GM19193 (cell line): Measurements from ENCODE around the gene ARFGAP2.

Source experiments
- POLR2A ChIP-seq: IDR thresholded peaks from 4 replicates; pipeline ENCODE4 v1.6.1; 2011; ENCODE audit not compliant: insufficient read depth, insufficient read length; ENCODE audit errors: extremely low read depth

ARFGAP2 gene

DNA sequence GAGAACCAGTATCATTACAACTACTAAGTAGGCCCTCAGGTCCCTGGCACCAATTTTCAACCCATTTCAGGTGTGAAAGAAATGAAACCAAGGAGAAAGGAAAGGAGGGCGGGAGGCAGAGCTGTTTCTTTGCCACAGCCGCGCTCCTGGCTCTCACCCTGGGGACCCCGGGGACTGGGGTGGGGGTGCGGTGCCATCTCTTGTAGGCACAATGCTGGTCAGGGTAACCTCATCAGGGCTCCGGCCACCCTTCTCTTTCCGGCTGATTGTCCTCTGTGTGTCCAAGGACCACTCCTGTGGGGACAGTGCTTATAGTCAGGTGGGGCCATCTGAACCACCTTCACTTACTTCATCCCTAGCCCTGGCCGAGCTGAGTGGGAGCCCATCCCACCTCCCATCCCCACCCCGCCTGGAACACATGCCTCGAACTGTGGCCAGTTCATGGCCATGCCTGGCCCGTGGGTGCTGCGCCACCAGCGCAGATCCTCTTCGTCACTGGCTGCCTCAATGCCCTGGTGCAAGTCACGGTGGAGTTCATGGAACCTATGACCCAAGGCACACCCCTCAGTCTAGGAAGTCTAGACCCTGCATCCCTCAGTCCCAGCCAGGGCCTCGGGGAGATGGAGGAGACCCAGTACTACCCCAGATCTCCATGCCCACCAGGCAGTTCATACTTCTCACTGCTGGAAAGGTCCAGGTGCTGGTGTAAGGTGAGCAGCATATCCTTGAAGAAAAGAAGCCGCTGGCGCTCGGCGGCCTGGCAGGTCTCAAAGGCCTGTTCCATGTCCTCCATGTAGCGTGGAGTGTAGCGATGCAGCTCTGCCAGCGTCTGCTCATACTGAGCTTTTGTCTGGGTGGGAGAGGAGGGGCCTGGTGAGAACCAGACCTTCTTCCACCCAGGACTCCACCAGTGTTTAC, 2.3 kb upstream of the ARFGAP2 start:
- TF ChIP-seq POLR2A, result no peak

DNA sequence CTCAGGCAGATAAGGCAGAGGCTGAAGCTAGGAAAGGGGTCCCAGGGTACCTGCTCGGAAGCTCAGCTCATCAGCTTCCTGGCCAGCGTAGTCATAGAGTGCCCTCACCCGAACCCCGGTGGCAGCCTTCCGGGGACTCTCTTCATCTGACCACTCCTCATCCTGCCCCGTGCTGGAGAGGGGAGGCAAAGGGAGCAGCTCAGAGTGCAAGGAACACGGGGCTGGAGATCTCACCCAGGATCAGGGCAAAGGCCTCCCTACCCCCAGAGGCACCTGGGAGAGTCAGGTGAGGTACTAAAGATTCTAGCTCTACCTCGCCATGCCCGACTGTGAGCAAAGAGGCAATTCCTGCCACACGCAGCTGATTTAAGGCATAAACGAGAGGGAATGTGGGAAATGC, 1.6 kb upstream of the ARFGAP2 start:
- no peak for TF ChIP-seq POLR2A

DNA sequence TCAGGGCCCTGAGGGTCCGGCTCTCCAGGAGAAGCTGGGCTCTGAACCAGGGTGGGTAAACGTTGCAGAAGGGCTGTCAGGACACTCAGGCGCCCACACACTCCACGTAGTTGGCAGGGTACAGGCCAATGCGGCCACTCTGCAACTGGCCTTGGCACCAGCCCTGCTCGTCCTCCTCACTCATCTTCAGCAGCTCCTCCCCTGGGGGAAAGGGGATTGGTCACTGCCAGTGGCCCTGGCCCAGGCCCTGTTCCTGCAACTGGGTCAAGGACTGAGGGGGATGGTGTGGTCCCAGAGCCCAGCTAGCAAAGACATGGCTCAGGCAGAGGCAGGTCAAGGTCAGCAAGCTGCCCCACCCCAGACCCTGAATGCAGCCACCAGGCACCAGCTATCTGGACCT, 1.2 kb upstream of the ARFGAP2 start:
- no peak for TF ChIP-seq POLR2A

DNA sequence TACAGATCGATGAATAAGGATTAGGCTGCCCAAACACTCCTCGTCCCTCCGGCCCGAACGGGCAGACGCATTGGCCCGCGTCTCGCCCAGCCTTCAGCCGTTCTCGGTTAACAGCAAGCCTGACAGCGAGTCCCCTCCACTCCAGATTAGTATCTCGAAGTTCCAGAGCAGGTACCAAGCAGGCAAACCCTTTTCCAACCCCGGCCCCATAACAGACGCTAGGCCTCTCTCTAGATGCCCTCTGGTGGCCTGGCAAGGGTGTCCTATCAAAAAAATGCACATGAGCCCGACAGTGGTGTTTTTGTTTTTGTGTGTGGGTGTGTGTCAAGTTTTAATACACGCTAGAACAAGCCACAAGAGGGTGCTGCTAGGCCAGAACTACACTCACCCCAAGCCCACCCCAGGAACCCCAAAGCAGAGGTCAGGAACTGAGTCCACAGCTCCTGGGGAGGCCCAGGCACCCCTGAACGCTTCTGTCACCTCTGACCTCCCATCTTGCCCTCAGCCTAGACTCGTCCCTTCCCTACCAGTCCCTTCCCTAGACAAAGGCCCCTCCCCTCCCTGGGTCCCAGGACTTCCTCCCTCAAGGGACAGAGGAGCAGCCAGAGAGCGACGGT, 658 bp upstream of the ARFGAP2 start:
- TF ChIP-seq POLR2A, result no peak

DNA sequence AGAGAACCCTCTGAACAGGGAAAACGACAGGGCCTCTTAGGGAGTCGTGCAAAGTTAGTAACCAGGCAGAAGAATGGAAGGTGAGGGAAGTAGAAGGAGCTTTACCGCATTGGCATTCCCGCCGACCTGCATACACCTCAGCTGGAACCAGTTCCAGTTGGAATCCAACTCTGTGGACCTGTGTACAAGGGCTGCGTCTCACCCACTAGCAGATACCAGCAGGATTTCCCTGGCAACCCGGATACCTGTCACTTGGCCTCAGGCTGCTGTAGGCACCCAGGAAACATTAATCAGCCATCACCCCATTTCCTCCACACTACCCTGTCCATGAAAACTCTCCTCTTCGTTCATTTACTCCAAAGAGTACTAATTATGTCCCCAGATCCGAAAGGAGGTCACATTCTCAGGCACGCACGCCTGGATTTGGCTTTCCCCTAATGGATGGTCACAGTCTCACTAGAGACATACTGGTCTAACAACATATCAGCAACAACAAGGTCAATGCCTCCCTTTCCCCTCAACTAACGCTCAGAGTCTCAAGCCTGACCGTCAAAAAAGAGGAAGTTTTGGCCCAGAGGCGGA, 842 bp downstream of the ARFGAP2 start:
- TF ChIP-seq POLR2A, result no peak

DNA sequence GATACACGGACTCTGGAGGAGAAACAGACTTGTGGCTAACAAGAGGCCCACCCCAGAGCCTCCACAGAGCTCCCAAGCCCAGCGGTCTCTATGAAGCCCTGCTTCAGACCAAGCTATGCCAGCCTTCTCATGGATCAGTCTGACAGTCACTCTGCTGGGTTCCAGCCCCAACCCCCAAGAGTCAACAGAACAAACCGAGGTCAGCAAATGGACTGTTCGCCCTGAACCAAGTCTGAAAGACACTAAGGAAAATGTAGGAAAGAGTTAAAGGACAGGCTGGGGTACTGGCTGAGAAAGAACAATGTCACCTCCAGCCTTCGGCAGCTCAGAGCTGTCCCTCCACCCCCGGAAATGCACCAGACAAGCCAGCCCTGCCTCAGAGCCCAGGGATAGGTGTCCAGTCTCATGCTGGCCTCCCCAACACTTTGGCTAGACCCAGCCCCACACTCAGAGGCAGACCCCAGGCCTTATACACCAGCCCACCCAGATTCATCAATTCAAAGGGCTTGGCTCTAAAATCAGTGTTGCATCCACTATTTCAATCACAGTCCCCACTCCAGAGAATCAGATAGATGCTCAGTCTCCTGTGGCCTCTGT, 3.8 kb downstream of the ARFGAP2 start:
- no peak for TF ChIP-seq POLR2A

DNA sequence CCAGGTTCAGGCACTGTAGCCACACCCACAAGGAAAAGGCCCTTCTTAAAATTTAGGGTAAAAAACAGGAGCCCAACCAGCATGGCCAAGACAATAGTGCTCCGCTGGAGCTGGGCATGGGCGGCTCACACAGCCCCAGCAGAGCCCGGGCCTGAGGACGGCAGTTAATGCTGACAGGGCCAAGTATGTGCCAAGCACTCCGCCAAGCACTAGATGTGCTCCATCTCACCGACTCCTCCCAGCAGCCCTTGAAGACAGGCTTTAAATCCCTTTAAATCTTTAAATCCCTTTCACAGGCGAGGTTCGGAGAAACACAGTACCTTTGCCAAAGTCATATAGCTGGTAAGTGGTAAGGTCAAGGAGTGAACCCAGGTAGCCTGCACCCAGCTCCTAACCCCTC, 4.8 kb downstream of the ARFGAP2 start:
- no peak for TF ChIP-seq POLR2A

DNA sequence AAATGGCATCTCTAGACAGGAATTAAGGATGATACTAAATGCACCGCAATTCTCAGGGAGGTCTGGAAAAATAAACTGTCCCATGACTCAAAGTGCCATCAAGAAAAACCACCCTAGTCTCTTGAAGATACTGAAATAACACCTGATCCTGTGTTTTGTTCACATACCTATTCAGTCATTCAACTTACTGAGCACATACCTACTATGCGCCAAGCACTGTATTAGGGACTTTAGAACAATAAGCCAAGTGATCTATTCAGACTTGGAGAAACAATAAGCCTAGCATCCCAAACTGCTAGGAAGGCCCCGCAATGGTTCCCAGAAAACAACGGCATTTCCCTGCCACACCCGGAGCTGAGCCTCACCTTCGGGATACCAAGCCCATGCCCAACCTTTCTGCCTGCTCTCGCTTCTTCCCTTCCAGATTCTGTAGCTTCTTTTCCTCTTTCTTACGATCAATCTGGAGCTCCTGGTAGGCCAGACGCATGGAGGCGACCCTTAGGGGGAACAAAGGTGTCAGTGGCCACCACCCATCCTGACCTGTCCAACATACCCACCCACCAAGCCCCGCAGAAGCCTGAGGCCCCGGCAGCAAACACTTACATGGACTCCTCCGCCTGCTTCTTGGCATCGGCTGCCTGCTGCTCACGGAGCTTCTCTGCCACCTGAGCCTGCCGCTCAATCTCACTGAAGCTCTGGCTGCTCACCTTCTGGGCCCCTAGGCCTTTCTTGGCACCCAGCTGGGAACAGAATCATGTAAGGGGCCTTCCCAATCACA, 5.4 kb downstream of the ARFGAP2 start:
- TF ChIP-seq POLR2A, result no peak

DNA sequence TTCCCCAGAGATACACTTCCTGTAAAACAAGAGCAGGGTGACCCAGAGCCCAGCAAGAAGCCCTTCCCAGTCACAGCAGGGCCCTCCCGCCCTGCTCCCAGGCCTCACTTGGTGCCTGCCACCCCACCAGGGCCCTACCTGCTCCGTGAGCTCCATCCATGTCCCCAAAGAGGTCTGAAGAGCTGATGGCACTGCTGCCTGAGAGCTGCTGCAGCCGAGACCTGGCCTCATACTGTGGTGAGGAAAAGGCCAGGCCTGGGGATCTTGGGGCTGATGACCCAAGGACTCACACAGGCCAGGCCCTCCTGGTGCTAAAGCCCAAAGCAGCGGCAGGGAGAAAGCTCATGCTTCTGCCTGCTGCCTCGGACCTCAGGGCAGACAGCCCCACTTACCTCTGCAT, 10.3 kb downstream of the ARFGAP2 start:
- no peak for TF ChIP-seq POLR2A

DNA sequence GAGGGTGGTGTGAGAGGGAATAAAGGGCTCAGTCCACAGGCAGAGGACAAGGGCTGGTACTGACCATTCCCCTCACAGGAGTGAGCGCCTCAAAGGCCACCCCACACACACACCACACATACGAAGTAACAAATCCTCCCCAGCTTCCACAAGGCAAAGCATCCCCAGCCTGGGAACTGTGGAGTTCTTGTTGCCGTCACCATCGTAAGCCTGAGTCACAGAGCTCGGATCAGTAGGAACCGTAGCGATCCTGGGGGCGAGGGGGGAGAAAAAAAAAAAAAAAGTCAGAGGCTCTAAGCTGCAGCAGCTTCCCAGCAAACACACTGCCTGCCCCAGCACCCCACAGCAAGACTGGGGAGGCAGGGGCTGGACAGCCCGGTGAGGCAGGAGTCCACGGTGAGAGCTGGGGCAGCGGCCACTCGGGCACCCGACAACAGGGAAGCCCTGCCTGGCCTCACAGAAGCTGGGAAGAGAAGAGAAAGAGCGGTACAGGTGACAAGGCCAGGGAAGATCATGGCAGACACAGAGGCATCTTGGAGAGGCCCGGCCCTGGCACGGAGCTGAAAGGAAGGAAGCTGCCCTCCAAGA, 11.3 kb downstream of the ARFGAP2 start:
- no peak for TF ChIP-seq POLR2A

DNA sequence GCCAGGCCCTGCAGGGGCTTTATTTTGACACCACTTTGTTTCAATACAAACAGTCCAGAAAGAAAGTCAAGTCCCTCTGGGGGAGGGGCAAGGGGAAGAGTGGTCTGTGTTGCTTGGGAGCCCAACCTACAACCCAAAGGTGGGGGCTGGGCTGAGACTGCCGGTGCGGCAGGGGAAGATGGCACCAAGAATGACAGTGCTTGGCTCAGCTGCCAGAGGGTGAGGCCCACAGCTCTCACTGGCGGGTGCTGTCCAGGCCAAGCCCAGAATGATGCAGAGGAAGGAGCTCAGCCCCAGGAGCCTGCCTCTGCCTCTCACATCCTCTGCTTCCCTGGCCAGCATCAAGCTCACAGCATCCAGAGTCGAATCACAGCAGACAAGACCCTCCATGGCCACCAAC, 12.4 kb downstream of the ARFGAP2 start:
- TF ChIP-seq POLR2A, result no peak

DNA sequence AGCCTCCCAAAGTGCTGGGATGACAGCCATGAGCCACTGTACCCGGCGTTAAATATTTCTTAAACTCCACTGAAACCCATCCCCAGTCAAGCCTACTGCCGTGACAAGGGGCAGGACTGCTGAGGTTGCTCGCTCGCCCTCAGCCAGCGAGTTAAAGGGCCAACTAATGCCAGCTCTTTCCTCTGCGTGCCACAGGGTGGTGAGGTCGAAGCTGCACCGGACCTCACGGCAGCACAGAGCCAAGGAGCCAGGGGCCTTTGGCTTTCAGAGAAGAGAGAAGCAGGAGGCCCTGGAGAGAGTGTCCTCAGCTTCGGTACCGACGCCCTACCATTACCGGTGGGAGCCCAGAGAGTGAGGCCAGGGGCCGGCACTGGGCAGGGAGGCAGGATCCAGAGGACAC, 12.8 kb downstream of the ARFGAP2 start:
- TF ChIP-seq POLR2A, result peak; percentile 17

DNA sequence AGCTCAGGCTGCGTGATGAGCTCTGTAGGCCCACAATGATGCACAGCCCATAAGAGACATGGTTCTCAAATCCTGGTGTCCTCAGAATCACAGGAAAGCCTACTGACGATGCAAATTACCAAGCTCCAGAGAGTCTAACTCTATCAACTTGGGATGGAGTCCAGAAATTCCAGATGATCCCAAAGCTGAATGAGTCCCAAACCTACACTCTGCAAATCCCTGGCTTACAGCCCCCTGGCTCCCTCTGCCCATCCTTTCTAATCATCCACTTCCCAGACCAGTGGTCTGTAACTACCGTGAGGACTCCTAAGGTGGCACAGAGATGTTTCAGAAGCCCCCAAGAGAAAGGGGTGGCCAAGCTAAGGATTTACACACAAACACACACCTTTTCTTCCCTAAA, 13.5 kb downstream of the ARFGAP2 start:
- TF ChIP-seq POLR2A, result no peak

DNA sequence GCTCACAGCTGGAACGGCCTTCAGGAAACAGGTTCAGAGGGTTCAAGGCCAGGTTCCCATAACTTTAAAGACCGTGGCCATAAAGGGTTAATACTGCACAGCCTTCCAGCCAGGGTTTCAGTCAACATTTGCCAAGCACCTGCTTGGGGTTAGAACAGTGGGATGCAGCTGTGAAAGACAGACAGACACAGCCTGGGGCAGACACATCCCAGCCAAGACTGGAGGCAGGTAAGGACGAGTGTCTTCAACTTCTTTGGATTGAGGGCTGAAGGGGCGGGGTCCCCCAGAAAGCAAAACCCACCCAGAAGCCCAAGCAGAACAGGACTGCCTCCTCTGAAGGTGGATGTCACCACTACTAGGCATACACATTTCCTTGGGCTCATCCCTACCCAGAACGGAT, 14.3 kb downstream of the ARFGAP2 start:
- TF ChIP-seq POLR2A, result no peak

DNA sequence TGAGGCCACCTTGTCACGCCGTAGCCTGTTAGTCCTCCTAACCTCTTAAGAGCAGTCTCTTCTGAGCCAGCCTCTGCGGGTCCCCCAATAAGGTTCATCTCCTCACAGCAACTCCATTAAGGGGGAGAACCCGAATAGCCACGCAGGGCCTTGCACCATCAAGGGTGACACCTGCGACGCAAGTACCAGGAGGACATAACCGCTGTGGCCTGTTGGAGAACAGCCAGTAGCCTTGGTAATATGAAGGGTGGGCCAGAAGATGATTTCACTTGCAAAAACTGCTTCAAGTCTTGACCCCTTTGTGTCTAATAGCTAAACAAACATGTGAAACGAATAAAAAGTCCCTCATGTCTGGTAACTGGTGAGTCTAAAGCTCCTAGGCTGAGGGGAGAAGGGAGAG, 14.8 kb downstream of the ARFGAP2 start:
- TF ChIP-seq POLR2A, result peak; percentile 25

DNA sequence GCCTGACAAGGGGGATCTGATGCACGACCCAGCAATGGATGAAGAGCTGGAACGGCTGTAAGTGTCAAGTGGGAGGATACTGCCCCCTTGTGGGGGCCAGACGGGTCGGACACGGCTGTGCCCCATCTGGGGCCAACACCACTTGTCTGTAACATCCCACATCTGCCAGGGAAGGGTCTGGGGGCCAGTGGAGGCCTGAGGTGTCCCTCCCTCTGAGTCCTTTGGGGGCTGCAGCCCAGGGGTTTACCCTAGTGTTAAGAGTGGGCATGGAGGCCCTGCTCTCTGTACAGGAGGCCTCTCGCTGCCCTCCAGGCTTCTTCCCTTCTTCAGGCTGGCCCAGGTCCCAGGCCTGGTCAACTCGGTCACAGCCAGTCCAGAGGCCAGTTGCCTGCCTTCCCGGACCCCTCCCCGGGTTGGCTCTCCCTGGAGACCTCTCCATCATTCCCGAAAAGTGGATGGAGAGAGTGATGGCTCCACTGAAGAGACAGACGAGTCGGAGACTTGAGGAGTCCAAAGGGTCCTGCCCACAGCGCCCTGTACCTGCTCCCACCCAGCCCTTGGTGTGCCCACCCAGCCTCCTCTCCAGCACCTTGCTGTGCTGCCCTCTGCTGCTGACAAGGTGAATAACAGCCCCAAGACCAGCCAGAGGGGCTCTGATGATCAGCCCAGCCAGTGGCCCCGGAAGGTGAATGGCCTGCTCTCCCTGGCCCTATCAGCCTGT, 15.4 kb downstream of the ARFGAP2 start:
- TF ChIP-seq POLR2A, result peak; percentile 17
